ENCODE data around the gene ZDHHC18.
"Not testable (repeated sequence)": the region's sequence is repeated elsewhere in the genome, so short reads cannot be mapped to it uniquely, and the experiment has no call there.

ZDHHC18 gene

DNA sequence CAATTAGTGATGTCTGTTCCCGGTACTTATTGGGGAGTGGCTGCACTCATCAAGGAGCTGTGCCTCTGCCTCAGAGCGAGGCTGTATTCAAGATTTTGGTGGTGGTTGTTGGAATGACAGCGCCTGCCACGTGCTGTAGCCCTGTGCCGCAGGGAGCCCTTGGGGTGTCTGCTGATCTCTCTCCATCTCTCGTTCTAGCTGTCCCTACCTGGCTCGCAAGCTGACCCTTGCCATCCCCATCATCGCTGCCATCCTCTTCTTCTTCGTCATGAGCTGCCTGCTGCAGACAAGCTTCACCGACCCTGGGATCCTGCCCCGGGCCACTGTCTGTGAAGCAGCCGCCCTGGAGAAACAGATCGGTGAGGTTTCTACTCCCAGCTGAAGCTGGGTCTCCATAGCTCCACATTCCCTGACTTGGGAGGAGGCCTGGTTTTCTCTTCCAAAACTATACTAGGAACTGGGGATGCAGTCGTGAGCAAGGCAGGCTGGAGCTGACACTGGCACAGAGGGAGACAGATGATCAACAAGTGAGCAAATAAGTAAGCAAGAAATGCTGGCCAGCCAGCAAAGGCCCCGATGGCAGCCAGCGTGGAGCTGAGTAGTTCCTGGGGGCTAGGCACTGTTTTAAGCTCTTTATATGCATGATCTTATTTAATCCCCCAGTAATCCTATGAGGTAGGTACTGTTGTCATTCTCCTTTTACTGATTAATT, 5.9 kb downstream of the ZDHHC18 start:
- Mint-ChIP-seq H3K9me3 (no peaks in the 10 kb centered on the region), H3K4me3 (peak overlapping the region; percentile 86), H3K4me1 (ENCODE audit: low read depth) (peaks cover 65% of the 10 kb centered on the region), H3K27ac (peak overlapping the region; percentile 99), H3K27me3 (ENCODE audit: low read depth) (no peaks in the 10 kb centered on the region), H3K36me3 (ENCODE audit: low read depth) (peaks cover 61% of the 10 kb centered on the region)
- DNase-seq (ENCODE audit: low spot score) = no peak

DNA sequence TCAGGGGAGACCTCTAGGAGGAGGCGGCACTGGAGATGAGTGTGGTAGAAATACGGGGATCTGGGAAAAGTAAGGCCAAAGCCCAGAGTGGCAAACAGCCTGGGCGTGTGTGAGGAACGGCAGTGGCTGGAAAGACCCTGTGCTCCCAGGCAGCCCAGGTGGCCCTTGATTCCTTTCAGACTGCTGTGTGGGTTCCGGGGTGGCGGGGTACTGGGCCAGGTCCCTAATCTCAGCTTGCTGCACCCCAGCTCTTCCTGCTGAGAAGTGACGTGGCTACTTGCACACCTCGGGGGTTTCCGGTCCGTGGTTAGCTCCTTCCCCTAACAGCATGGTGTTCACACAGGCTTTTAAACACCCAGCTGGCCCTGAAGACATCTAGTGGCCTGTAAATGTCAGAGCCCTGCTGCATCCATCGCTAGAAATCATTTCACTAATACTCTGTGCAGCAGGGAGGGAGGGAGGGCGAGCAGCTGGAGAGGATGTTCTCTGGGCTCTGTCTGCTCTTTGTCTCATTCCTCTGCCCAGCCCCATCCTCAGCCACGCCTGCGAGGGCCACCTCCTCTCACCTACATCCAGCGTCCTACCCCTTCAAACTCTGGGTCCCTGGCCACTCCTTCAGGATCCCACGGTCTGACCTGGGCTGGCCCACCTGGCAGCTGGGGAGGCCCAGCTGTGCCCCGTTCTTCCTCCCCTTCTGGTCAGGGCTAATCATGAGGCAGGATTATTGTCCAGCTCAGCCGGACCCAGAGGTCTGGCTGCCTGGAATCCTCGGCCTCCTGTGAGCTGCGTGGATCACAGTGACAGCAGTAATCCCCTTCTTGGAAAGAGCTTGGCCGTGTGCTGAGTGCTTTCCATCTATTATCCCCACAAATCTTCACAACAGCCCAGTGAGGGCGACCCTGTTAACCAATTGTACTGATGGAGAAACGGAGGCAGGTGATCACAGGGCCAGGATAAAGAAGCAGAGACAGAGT, 7.2 kb downstream of the ZDHHC18 start:
- H3K36me3 Mint-ChIP-seq (ENCODE audit: low read depth) = peaks cover 60% of the 10 kb centered on the region

DNA sequence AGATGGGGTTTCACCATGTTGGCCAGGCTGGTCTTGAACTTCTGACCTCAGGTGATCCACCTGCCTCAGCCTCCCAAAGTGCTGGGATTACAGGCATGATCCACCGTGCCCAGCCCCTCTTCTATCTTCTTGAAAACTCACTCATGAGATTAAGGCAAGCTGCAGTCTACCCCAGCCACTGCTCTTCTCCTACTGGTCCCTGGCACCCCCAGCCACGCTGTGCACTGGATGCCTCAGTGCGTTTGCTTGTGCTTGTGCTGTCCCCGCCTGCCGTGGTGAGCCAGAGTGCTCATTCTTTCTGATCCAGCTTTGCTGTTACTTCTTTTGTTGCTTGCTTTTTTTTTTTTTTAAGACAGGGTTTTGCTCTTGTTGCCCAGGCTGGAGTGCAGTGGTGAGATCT, 11.2 kb downstream of the ZDHHC18 start:
- Mint-ChIP-seq H3K4me1 (ENCODE audit: low read depth) (peaks cover 23% of the 10 kb centered on the region), H3K27ac (peak overlapping the region; percentile 61), H3K36me3 (ENCODE audit: low read depth) (peaks cover 56% of the 10 kb centered on the region)
- not testable (repeated sequence) for H3K9me3 Mint-ChIP-seq; H3K27me3 Mint-ChIP-seq (ENCODE audit: low read depth); DNase-seq (ENCODE audit: low spot score); H3K4me3 Mint-ChIP-seq

More for the DNA sequence above, 7.2 kb downstream of the ZDHHC18 start:
- H3K9me3 Mint-ChIP-seq = no peaks in the 10 kb centered on the region
- no peaks in the 10 kb centered on the region for H3K27me3 Mint-ChIP-seq (ENCODE audit: low read depth)
- DNase-seq (ENCODE audit: low spot score) = peak; percentile 86
- H3K4me3 Mint-ChIP-seq = peak overlapping the region; percentile 86
- H3K27ac Mint-ChIP-seq = peak overlapping the region; percentile 99
- H3K4me1 Mint-ChIP-seq (ENCODE audit: low read depth) = peaks cover 53% of the 10 kb centered on the region

- Mint-ChIP-seq H3K4me3 (no peak overlapping the region), H3K27me3 (ENCODE audit: low read depth) (no peaks in the 10 kb centered on the region), H3K27ac (no peak overlapping the region), H3K4me1 (ENCODE audit: low read depth) (peaks cover 12% of the 10 kb centered on the region), H3K36me3 (ENCODE audit: low read depth) (peaks cover 48% of the 10 kb centered on the region), H3K9me3 (no peaks in the 10 kb centered on the region)
- DNase-seq (ENCODE audit: low spot score) = no peak
These were observed 12.2 kb downstream of the ZDHHC18 start for GRCh38 chr1:26838474-26839338.

DNA sequence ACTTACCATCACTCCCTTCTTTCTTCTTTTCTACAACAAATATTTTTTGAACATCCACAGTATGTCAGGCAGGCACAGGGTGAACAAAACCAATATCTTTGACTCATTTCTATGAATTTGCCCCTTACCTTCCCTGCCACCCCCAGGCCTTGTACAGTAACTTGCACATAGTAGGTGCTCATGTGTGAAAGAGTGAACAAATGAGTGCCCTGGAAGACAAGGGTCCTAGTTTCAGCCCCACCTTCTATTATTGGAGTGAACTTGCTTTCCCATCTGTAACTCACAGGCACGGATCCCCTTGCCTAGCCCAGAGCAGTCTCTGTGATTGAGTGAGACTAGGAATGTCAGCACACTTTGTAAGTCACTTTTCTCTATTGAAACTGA, 12.8 kb downstream of the ZDHHC18 start:
- no peaks in the 10 kb centered on the region for H3K9me3 Mint-ChIP-seq
- H3K36me3 Mint-ChIP-seq (ENCODE audit: low read depth) = peaks cover 45% of the 10 kb centered on the region

DNA sequence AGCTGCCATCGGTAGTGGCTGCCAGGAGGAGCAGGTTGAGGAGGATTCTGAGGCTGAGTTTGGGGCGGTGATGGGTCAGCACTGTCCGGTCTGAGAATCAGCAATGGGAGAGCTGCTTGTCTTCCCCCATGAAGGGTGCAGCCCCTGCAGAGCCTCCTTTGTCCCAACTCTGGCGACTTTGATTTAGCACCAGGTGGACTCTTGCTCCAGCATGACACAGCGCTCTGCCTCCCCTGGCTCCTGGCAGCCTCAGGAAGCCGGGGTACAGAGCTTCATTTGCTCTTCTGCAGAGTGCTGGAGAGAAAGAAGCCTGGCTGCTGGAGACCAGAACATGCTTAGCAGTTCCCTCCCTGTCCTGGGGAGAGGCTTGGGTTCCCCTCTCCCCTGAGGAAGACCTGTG, 13.3 kb downstream of the ZDHHC18 start:
- Mint-ChIP-seq H3K27me3 (ENCODE audit: low read depth) (no peaks in the 10 kb centered on the region), H3K9me3 (no peaks in the 10 kb centered on the region), H3K4me3 (no peak overlapping the region), H3K36me3 (ENCODE audit: low read depth) (peaks cover 43% of the 10 kb centered on the region), H3K4me1 (ENCODE audit: low read depth) (peaks cover 1% of the 10 kb centered on the region), H3K27ac (no peak overlapping the region)
- no peak for DNase-seq (ENCODE audit: low spot score)

More for the DNA sequence above, 12.8 kb downstream of the ZDHHC18 start:
- no peak overlapping the region for H3K27ac Mint-ChIP-seq
- no peak overlapping the region for H3K4me3 Mint-ChIP-seq
- H3K27me3 Mint-ChIP-seq (ENCODE audit: low read depth) = no peaks in the 10 kb centered on the region
- DNase-seq (ENCODE audit: low spot score) = no peak
- peaks cover 6% of the 10 kb centered on the region for H3K4me1 Mint-ChIP-seq (ENCODE audit: low read depth)

GRCh38 chr1:26844424-26845196, 18.1 kb downstream of the ZDHHC18 start:
- H3K4me3 Mint-ChIP-seq = no peak overlapping the region
- DNase-seq (ENCODE audit: low spot score) = no peak
- H3K9me3 Mint-ChIP-seq = no peaks in the 10 kb centered on the region
- H3K4me1 Mint-ChIP-seq (ENCODE audit: low read depth) = no peaks in the 10 kb centered on the region
- no peak overlapping the region for H3K27ac Mint-ChIP-seq
- no peaks in the 10 kb centered on the region for H3K27me3 Mint-ChIP-seq (ENCODE audit: low read depth)
- peaks cover 33% of the 10 kb centered on the region for H3K36me3 Mint-ChIP-seq (ENCODE audit: low read depth)

- not testable (repeated sequence) for H3K9me3 Mint-ChIP-seq; DNase-seq (ENCODE audit: low spot score); H3K27ac Mint-ChIP-seq; H3K4me1 Mint-ChIP-seq (ENCODE audit: low read depth); H3K4me3 Mint-ChIP-seq; H3K27me3 Mint-ChIP-seq (ENCODE audit: low read depth)
- H3K36me3 Mint-ChIP-seq (ENCODE audit: low read depth) = peaks cover 43% of the 10 kb centered on the region
These were observed 21.3 kb downstream of the ZDHHC18 start for GRCh38 chr1:26847826-26848225.

- Mint-ChIP-seq H3K27me3 (ENCODE audit: low read depth) (no peaks in the 10 kb centered on the region), H3K4me3 (no peak overlapping the region), H3K36me3 (ENCODE audit: low read depth) (peaks cover 47% of the 10 kb centered on the region), H3K27ac (no peak overlapping the region), H3K9me3 (no peaks in the 10 kb centered on the region), H3K4me1 (ENCODE audit: low read depth) (no peaks in the 10 kb centered on the region)
- DNase-seq (ENCODE audit: low spot score) = no peak
These were observed 22.0 kb downstream of the ZDHHC18 start for GRCh38 chr1:26848499-26848898.

DNA sequence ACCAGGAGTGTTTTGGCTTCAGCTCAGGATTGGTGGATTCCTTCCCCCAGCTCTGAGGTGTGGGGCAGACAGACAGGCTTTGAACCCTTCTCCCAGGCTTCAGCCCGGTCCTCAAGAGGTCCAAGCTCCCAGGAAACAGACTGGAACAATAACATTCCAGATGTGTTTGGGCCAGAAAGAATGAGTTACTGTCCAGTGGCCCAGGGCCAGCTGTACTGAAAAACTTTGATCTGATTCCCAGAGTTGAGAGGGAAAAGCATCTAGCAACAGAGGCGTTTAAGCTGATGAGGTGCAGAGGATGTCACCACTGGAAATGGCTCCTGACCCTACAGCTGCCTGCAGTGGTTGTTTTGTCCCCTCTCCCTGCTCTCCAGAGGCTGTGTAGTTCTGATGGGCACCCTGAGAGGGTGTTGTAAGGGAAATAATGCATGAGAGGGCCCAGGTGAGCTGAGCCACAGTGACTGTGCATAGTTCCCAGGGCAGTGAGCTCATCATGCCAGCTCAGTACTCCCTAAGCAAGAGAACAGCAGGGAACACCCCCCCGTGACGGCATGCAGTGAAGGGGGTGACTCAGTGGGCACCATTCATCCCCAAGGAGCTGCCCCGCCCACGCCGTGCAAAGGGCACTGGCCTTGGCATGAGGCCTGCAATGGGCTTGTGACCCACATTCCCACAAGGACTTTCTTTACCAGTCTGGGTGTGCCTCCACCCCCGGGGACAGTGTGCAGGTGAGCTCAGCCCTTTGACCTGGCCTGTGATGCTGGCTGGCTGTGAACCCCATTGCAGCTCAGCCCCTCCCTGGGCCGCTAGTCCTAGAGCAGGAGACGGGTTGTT, 22.7 kb downstream of the ZDHHC18 start:
- Mint-ChIP-seq H3K36me3 (ENCODE audit: low read depth) (peaks cover 51% of the 10 kb centered on the region), H3K9me3 (no peaks in the 10 kb centered on the region), H3K27me3 (ENCODE audit: low read depth) (no peaks in the 10 kb centered on the region), H3K4me3 (no peak overlapping the region), H3K27ac (no peak overlapping the region), H3K4me1 (ENCODE audit: low read depth) (no peaks in the 10 kb centered on the region)
- DNase-seq (ENCODE audit: low spot score) = no peak

DNA sequence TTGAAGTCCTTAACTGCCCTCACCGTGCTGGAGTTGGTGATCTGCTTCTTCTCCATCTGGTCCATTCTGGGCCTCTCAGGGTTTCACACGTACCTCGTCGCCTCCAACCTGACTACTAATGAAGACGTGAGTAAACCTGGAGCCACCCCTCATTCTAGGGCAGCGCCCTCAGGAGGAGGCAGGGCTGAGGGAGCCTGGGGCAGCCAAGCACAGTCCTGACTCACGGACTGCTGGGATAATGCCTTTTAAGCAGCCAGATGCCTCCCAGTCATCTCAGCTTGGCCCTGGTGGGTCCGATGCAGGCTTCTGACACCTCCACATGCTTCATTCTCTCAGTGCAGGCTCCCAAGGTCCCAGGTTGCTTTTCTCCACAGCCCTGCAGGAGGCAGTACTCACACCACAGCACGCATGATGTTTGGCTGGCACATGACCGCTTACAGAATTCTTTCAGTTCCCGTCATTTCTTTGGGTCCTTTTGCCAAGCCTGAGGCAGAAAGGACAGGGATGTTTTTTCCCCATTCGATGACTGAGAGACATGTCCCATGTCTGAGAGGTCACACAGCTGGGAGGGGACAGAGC, 24.7 kb downstream of the ZDHHC18 start:
- Mint-ChIP-seq H3K4me3 (no peak overlapping the region), H3K4me1 (ENCODE audit: low read depth) (no peaks in the 10 kb centered on the region), H3K9me3 (no peaks in the 10 kb centered on the region), H3K27ac (no peak overlapping the region), H3K36me3 (ENCODE audit: low read depth) (peaks cover 54% of the 10 kb centered on the region), H3K27me3 (ENCODE audit: low read depth) (no peaks in the 10 kb centered on the region)
- no peak for DNase-seq (ENCODE audit: low spot score)

- DNase-seq (ENCODE audit: low spot score) = no peak
- Mint-ChIP-seq H3K4me3 (no peak overlapping the region), H3K9me3 (no peaks in the 10 kb centered on the region), H3K4me1 (ENCODE audit: low read depth) (no peaks in the 10 kb centered on the region), H3K36me3 (ENCODE audit: low read depth) (peaks cover 50% of the 10 kb centered on the region), H3K27ac (no peak overlapping the region), H3K27me3 (ENCODE audit: low read depth) (no peaks in the 10 kb centered on the region)
These were observed 26.2 kb downstream of the ZDHHC18 start for GRCh38 chr1:26852701-26853100.
